NB4 (cell line): ENCODE data around the gene HMBS.

Experiments
- CTCF ChIP-seq: IDR thresholded peaks from one replicate; pipeline ENCODE4 v1.5.1; 2012; ENCODE audit warnings: low read depth, low read length
- POLR2A ChIP-seq: IDR thresholded peaks from 2 replicates; pipeline ENCODE4 v1.6.1; 2011; ENCODE audit warnings: mild to moderate bottlenecking; ENCODE audit not compliant: insufficient read length; ENCODE audit errors: extremely low read depth

DNA sequence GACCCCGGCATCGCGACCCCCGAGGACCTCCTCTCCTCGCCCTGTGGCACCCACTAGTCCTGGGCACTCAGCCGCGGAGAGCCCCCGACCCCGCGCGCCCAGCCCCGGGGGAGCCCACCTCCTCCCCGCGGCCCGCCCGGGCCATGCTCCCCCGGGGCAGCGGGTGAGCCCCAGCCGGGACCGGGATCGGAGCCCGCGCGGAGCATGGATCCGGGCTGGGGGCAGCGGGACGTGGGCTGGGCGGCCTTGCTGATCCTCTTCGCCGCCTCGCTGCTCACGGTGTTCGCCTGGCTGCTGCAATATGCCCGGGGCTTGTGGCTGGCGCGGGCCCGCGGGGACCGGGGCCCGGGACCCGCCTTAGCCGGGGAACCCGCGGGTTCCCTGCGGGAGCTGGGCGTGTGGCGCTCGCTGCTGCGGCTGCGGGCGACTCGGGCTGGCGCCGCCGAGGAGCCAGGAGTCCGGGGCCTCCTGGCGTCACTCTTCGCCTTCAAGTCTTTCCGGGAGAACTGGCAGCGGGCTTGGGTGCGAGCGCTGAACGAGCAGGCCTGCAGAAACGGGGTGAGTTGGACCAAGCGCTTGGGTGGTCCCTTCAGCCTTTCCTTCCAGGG is 23.0 kb downstream of the HMBS start:
- TF ChIP-seq POLR2A (no peak), CTCF (no peak)
